NCI-H1105 (cell line): ENCODE results near the gene GNL3.
"Not testable (repeated sequence)": the region's sequence is repeated elsewhere in the genome, so short reads cannot be mapped to it uniquely, and the experiment has no call there.

Experiments
- DNase-seq: peaks from one replicate; lab custom pipeline; 2025; lab: John Stamatoyannopoulos, UW

Gene GNL3

GRCh38 chr3:52721002-52721729 is 35.3 kb downstream of the GNL3 start:
- no peak for DNase-seq

GRCh38 chr3:52721730-52722008 is 35.8 kb downstream of the GNL3 start:
- DNase-seq, result no peak

DNA sequence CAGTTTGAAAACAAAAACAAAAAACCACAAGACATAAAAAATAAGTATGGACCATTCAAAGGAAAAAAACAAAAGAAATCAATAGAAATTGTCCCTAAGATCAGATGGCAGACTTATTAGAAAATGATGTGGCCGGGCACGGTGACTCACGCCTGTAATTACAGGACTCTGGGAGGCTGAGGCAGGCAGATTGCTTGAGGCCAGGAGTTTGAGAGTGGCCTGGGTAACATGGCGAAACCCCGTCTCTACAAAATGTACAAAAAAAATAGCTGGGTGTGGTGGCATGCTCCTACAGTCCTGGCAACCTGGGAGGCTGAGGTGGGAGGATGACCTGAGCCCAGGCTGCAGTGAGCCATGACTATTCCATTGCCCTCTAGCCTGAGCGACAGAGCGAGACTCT is 36.7 kb downstream of the GNL3 start:
- DNase-seq, result no peak

- no peak for DNase-seq
Measured at GRCh38 chr3:52723935-52724334, 38.1 kb downstream of the GNL3 start.

DNA sequence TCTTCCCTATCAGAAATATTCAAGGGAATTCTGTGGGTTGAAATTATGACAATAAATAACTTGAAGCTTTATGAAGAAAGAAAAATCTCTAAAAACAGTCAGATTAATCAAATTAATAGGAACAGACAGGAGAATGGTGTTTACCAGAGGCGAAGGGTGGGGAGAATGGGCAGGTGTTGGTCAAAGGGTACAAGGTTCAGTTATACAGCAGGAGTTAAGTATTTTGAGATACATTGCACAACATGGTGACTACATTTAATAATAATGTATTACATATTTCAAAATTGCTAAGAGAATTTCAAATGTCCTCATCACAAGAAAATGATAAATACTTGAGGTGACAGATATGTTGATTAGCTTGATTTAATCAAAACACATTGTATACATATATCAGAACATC is 38.7 kb downstream of the GNL3 start:
- DNase-seq, result no peak

GRCh38 chr3:52728753-52729152 is 42.9 kb downstream of the GNL3 start:
- not testable (repeated sequence) for DNase-seq

- DNase-seq, result no peak
Measured at GRCh38 chr3:52730681-52731080, 44.8 kb downstream of the GNL3 start.

GRCh38 chr3:52731590-52731989 is 45.8 kb downstream of the GNL3 start:
- no peak for DNase-seq

- DNase-seq, result no peak
Measured at GRCh38 chr3:52733256-52733891, 47.5 kb downstream of the GNL3 start.

GRCh38 chr3:52739730-52740129 is 53.9 kb downstream of the GNL3 start:
- no peak for DNase-seq

GRCh38 chr3:52742418-52743041 is 56.7 kb downstream of the GNL3 start:
- DNase-seq, result no peak

GRCh38 chr3:52743152-52743551 is 57.3 kb downstream of the GNL3 start:
- no peak for DNase-seq

DNA sequence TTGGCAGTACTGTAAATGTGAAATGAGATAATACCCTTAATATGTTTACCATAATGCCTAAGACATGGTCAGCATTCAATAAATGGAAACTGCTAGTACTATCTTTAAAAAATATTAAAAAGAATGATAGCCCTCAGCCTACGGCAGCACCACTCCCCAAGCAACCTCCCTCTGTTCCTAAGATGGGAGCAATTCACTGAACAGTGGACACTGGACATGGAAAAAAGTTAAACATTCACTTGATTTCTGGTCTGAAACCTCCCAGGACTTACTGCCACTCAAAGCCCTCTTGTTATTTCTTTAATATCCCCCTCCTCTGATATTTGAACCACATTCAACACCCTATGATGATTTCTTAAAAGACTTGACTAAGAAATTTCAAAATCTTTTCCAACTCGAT is 57.9 kb downstream of the GNL3 start:
- DNase-seq, result no peak
